GM12872 (cell line): ENCODE data around the gene MAGI2.

Source experiments
- CTCF ChIP-seq: IDR thresholded peaks from 3 replicates; pipeline ENCODE4 v1.5.1; 2011; ENCODE audit warnings: low read depth, mild to moderate bottlenecking, low read length, moderate library complexity; ENCODE audit not compliant: insufficient read depth

MAGI2 gene

GRCh38 chr7:78248867-78249266 lies 1204.6 kb downstream of the MAGI2 start:
- no peak for TF ChIP-seq CTCF

- TF ChIP-seq CTCF = no peak
Observed at GRCh38 chr7:78247910-78248689, 1205.4 kb downstream of the MAGI2 start.

- TF ChIP-seq CTCF = no peak
Observed at GRCh38 chr7:78234634-78235033, 1218.8 kb downstream of the MAGI2 start.

- TF ChIP-seq CTCF = no peak
Observed at GRCh38 chr7:78232806-78233205, 1220.7 kb downstream of the MAGI2 start.

GRCh38 chr7:78226059-78226719 lies 1227.3 kb downstream of the MAGI2 start:
- peak; percentile 54 for TF ChIP-seq CTCF

GRCh38 chr7:78225534-78225933 lies 1227.9 kb downstream of the MAGI2 start:
- TF ChIP-seq CTCF = no peak

GRCh38 chr7:78224923-78225322 lies 1228.5 kb downstream of the MAGI2 start:
- TF ChIP-seq CTCF = no peak
